GM12878 (cell line): Measurements from ENCODE around the gene RAB12. TPM values are rescaled to one million over a fixed set of nuclear protein-coding genes. Genes with fewer than 3 reads are reported as not detected.

Experiments used
- ATF2 ChIP-seq: IDR thresholded peaks from 2 replicates; pipeline ENCODE4 v1.6.1; 2012; ENCODE audit warnings: low read length, inconsistent platforms
- ATF7 ChIP-seq: fragments of 450-650 bp; IDR thresholded peaks from 2 replicates; pipeline ENCODE4 v1.6.1; 2016; ENCODE audit warnings: low read depth, mild to moderate bottlenecking
- BCL11A ChIP-seq: IDR thresholded peaks from 2 replicates; pipeline ENCODE4 v1.6.1; 2011; ENCODE audit warnings: low read depth, low read length
- CREM ChIP-seq: IDR thresholded peaks from 2 replicates; pipeline ENCODE4 v1.6.1; 2014; ENCODE audit warnings: antibody characterized with exemption, low read depth
- E4F1 ChIP-seq: fragments of 450-650 bp; IDR thresholded peaks from 2 replicates; pipeline ENCODE4 v1.6.1; 2018; ENCODE audit warnings: borderline replicate concordance, mild to moderate bottlenecking; ENCODE audit not compliant: partially characterized antibody
- FOXK2 ChIP-seq: fragments of 450-650 bp; IDR thresholded peaks from 2 replicates; pipeline ENCODE4 v1.6.1; 2017; ENCODE audit warnings: mild to moderate bottlenecking, moderate library complexity
- GATAD2B ChIP-seq: fragments of 450-650 bp; conservative IDR thresholded peaks from 2 replicates; pipeline ENCODE4 v1.6.1; 2017; ENCODE audit warnings: low read depth, mild to moderate bottlenecking, moderate library complexity
- HDGF ChIP-seq: fragments of 450-650 bp; IDR thresholded peaks from 2 replicates; pipeline ENCODE4 v1.6.1; 2016; ENCODE audit warnings: antibody characterized with exemption
- IKZF1 ChIP-seq: fragments of 450-650 bp; conservative IDR thresholded peaks from 2 replicates; pipeline ENCODE4 v1.6.1; 2017; ENCODE audit warnings: antibody characterized with exemption, mild to moderate bottlenecking
- IRF4 ChIP-seq: IDR thresholded peaks from 2 replicates; pipeline ENCODE4 v1.6.1; 2011; ENCODE audit warnings: low read depth, low read length
- POLR2AphosphoS5 ChIP-seq: IDR thresholded peaks from 2 replicates; pipeline ENCODE4 v1.6.1; 2011; ENCODE audit warnings: mild to moderate bottlenecking, low read length, inconsistent platforms
- PRDM15 ChIP-seq: fragments of 450-650 bp; formaldehyde crosslinking; IDR thresholded peaks from 2 replicates; pipeline ENCODE4 v1.4.0; 2020; ENCODE audit warnings: mild to moderate bottlenecking, moderate library complexity
- RAD51 ChIP-seq: fragments of 450-650 bp; IDR thresholded peaks from 2 replicates; pipeline ENCODE4 v1.6.1; 2016; ENCODE audit warnings: moderate library complexity, mild to moderate bottlenecking, inconsistent platforms
- SMAD5 ChIP-seq: IDR thresholded peaks from 2 replicates; pipeline ENCODE4 v1.6.1; 2016; ENCODE audit warnings: antibody characterized with exemption, low read depth
- SMC3 ChIP-seq: IDR thresholded peaks from 2 replicates; pipeline ENCODE4 v1.6.1; 2011; ENCODE audit warnings: low read length, improper control_type of control experiment, borderline replicate concordance
- TARDBP ChIP-seq: IDR thresholded peaks from 2 replicates; pipeline ENCODE4 v1.6.1; 2016; ENCODE audit warnings: borderline replicate concordance
- ZSCAN29 ChIP-seq: fragments of 450-650 bp; IDR thresholded peaks from 2 replicates; pipeline ENCODE4 v1.6.1; 2017; ENCODE audit warnings: mild to moderate bottlenecking, moderate library complexity
- polyA plus RNA-seq, 11 experiments: library from polyadenylated mRNA; depleted of rRNA in 4 of 11; unstranded in 6 of 11; stranded (reverse) in 5 of 11; fragments of >200 nt; fragmentation: Nextera tagmentation in 4 of 11; fragmentation: Illumina TruSeq in 1 of 11; extraction: Ambion mirVana in 4 of 11; extraction: Trizol in 1 of 11; gene quantifications; 1 replicate in 1 of 11; 2 replicates in 10 of 11; pipeline versions ENCODE4 v1.2.1 to v1.2.3, GENCODE V29; 2011 to 2016; ENCODE audit warnings: inconsistent platforms in 2 of 11, missing spikeins in 2 of 11, low read depth in 1 of 11
- total RNA-seq, 4 experiments: library from RNA; depleted of rRNA in 3 of 4; stranded (reverse); fragments of >200 nt in 3 of 4; fragmentation: Illumina TruSeq in 1 of 4; extraction: Trizol in 1 of 4; gene quantifications; 2 replicates each; pipeline versions ENCODE4 v1.2.1 to v1.2.3, GENCODE V29; 2013 to 2021
- TF ChIP-seq, protein P1 (sequence below): IDR thresholded peaks from 2 replicates; pipeline ENCODE4 v1.6.1; 2011; ENCODE audit warnings: low read depth, low read length, improper control_type of control experiment, borderline replicate concordance
- TF ChIP-seq, protein P2 (sequence below): IDR thresholded peaks from 2 replicates; pipeline ENCODE4 v1.6.1; 2011; ENCODE audit warnings: borderline replicate concordance, low read depth, mild to moderate bottlenecking, moderate library complexity, low read length; ENCODE audit not compliant: insufficient read depth, poor library complexity, severe bottlenecking

The RAB12 gene
- total and polyA plus RNA-seq, 10 of the 15 experiments (the other 5 are each of a cell fraction or from before 2014, with no cell fraction given), result 0.71 to 29.8 (median 14.0) TPM

DNA sequence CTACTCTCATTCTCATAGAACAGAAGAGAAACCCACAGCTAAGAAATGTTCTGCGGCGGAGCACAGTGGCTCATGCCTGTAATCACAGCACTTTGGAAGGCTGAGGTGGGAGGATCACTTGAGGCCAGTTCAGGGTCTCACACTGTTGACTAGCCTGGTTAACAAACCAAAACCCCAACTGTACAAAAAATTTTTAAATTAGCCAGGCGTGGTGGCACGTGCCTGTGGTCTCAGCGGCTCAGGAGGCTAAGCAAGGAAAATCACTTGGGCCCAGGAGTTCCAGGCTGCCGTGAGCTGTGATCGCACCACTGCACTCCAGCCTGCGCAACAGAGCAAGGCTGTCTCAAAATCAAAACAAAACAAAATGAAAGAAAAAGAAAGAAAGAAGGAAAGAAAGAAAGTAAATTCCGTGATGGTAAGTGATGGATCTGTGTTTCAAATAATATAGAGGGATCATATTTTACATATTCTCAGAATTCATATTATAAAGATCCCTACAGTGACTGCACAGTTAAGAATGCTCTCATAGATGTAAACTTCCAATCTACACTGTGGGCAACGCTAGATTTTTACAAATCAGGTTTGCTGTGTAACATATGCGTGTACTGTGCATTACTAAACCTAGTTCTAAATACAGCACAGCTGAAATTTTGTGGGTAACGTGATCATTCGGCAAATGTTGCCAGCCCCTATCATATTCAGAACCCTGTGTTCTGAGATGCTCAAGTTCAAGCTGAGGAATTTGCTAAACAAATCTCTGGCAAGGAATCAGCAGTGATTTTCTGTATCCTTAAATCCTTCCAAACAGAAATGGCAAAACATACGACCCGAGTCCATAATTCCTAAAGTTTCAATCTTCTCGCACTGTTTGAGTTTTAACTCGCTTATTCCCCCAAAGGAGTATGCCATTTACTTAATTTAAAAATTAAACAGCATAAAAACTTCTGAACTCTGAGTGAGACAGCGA is 1.2 kb upstream of the RAB12 start (continued):
- TF ChIP-seq, protein P1, sequence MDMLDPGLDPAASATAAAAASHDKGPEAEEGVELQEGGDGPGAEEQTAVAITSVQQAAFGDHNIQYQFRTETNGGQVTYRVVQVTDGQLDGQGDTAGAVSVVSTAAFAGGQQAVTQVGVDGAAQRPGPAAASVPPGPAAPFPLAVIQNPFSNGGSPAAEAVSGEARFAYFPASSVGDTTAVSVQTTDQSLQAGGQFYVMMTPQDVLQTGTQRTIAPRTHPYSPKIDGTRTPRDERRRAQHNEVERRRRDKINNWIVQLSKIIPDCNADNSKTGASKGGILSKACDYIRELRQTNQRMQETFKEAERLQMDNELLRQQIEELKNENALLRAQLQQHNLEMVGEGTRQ, result no peak
- TF ChIP-seq CREM (no peak; the same call in 1 of the 2 replicates), RAD51 (peak; percentile 49; the same call in 1 of the 2 replicates), GATAD2B (peak; percentile 54), IKZF1 (peak; percentile 79), ATF2 (peak; percentile 80; the same call in 1 of the 2 replicates), TARDBP (no peak), ZSCAN29 (no peak), PRDM15 (CRISPR knock-in tag) (no peak), ATF7 (peak; percentile 55; the same call in 1 of the 2 replicates), IRF4 (no peak), E4F1 (no peak), HDGF (peak; percentile 62; the same call in 1 of the 2 replicates), POLR2AphosphoS5 (peak; percentile 66; the same call in 1 of the 2 replicates), BCL11A (0 out of 2 replicates have a peak, but pooled peaks have one; percentile 44), SMC3 (no peak; the same call in 1 of the 2 replicates), SMAD5 (no peak), FOXK2 (no peak)
- TF ChIP-seq, protein P2, sequence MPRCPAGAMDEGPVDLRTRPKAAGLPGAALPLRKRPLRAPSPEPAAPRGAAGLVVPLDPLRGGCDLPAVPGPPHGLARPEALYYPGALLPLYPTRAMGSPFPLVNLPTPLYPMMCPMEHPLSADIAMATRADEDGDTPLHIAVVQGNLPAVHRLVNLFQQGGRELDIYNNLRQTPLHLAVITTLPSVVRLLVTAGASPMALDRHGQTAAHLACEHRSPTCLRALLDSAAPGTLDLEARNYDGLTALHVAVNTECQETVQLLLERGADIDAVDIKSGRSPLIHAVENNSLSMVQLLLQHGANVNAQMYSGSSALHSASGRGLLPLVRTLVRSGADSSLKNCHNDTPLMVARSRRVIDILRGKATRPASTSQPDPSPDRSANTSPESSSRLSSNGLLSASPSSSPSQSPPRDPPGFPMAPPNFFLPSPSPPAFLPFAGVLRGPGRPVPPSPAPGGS, result peak; percentile 63
